ENCODE data around the gene RUFY4. TPM values are rescaled to one million over a fixed set of nuclear protein-coding genes. Genes with fewer than 3 reads are reported as not detected.

RUFY4 gene
- total and polyA plus RNA-seq, 9 of the 15 experiments (the other 6 are each of a cell fraction or from before 2014, with no cell fraction given) = not detected

DNA sequence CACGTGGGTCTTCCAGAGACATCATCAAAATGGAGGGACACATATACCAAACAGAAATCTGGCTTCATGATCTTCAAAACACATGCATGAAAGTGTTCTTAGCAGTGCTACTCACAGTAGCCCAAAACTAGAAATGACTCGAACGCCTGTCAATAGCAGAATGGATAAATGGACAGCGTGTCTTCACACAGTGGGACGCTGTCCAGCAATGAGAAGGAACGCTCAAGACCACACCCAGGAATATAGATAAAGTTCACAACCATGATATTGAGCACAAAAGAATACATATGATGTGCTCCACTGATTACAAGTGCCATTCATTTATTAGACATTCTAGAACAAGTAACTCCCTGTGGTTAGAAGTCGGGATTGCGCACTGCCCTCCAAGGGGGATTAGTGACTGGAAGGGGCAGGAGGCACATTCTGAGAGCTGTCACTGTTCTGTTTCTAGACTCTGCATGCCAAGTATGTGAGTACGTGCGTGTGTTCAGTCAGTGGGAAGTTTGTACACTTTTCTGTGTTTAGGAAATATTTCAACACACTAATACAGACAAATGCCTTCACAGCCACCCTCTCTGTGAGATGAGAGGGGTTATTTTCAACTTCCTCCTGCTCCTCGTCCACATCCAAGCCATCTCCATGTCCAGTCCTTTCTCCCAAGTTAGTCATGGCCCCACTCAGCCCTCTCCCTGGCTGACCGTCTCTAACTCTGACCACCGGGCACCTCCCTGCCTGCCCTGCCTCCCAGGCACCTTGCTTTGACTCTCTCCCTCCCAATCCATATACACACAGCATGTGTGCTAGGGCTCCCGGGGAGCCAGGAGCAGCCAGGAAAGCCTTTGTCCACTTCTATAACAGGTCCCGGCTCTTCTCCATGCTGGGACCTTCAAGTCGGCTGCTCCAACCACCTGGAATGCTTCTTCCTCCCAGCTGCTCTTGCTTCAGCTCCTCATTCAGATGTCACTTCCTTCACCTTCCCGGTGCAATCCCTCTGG lies 39.4 kb upstream of the RUFY4 start (continued):
- TF ChIP-seq, protein P1, sequence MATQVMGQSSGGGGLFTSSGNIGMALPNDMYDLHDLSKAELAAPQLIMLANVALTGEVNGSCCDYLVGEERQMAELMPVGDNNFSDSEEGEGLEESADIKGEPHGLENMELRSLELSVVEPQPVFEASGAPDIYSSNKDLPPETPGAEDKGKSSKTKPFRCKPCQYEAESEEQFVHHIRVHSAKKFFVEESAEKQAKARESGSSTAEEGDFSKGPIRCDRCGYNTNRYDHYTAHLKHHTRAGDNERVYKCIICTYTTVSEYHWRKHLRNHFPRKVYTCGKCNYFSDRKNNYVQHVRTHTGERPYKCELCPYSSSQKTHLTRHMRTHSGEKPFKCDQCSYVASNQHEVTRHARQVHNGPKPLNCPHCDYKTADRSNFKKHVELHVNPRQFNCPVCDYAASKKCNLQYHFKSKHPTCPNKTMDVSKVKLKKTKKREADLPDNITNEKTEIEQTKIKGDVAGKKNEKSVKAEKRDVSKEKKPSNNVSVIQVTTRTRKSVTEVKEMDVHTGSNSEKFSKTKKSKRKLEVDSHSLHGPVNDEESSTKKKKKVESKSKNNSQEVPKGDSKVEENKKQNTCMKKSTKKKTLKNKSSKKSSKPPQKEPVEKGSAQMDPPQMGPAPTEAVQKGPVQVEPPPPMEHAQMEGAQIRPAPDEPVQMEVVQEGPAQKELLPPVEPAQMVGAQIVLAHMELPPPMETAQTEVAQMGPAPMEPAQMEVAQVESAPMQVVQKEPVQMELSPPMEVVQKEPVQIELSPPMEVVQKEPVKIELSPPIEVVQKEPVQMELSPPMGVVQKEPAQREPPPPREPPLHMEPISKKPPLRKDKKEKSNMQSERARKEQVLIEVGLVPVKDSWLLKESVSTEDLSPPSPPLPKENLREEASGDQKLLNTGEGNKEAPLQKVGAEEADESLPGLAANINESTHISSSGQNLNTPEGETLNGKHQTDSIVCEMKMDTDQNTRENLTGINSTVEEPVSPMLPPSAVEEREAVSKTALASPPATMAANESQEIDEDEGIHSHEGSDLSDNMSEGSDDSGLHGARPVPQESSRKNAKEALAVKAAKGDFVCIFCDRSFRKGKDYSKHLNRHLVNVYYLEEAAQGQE (IDR thresholded peaks at IDR 0.05; ENCODE audit: borderline replicate concordance) = peak; percentile 31; the same call in 1 of the 2 replicates
- TF ChIP-seq, protein P1 (CRISPR knock-in tag; IDR thresholded peaks at IDR 0.05; ENCODE audit: low read depth) = no peak

Data from K562 (cell line).